Ascending aorta (tissue), 2 donors: ENCODE measurements around the gene PXYLP1. TPM values are rescaled to one million over a fixed set of nuclear protein-coding genes. Genes with fewer than 3 reads are reported as not detected.

Source experiments
- DNase-seq, 2 donors: peaks; one replicate each; pipeline ENCODE4 v3.0.0-alpha.2; 2019; ENCODE audit warnings: low spot score in 2 of 2
- H3K27ac ChIP-seq, 2 donors: fragments of 200-600 bp; sonication (generic); one replicate each; pipeline ENCODE4 v1.5.1; 2016 to 2017; ENCODE audit warnings: mild to moderate bottlenecking in 1 of 2
- H3K27me3 ChIP-seq: fragments of 200-600 bp; sonication (generic); one replicate; pipeline ENCODE4 v1.5.1; 2017
- H3K36me3 ChIP-seq, 2 donors: fragments of 200-600 bp; sonication (generic); one replicate each; pipeline ENCODE4 v1.5.1; 2016
- H3K4me1 ChIP-seq, 2 donors: fragments of 200-600 bp; sonication (generic); one replicate each; pipeline ENCODE4 v1.5.1; 2016 to 2017; ENCODE audit warnings: mild to moderate bottlenecking in 1 of 2
- H3K4me3 ChIP-seq, 2 donors: fragments of 200-600 bp; sonication (generic); one replicate each; pipeline ENCODE4 v1.5.1; 2016 to 2017; ENCODE audit warnings: mild to moderate bottlenecking in 1 of 2
- H3K9me3 ChIP-seq, 2 donors: fragments of 200-600 bp; sonication (generic); one replicate each; pipeline ENCODE4 v1.5.1; 2016
- intact Hi-C: fragments of 100-400 bp; cut with DNase I; formaldehyde crosslinking; loops from one replicate; pipeline ENCODE4 v1.15.1; 2023
- total RNA-seq: library from RNA; depleted of rRNA; stranded (reverse); fragments of >200 nt; gene quantifications from one replicate; pipeline ENCODE4 v1.1.0, GENCODE V29; 2016
- TF ChIP-seq, protein P1 (sequence below), 3 experiments: fragments of 200-600 bp in 2 of 3; fragments of 450-650 bp in 1 of 3; sonication (generic) in 2 of 3; IDR thresholded peaks; one replicate each; pipeline ENCODE4 v1.5.1; 2016 to 2019; ENCODE audit warnings: antibody characterized with exemption in 3 of 3, mild to moderate bottlenecking in 1 of 3, moderate library complexity in 1 of 3

Gene PXYLP1
- total RNA-seq, 1 donor from 2014 or later = 14.2 TPM

DNA sequence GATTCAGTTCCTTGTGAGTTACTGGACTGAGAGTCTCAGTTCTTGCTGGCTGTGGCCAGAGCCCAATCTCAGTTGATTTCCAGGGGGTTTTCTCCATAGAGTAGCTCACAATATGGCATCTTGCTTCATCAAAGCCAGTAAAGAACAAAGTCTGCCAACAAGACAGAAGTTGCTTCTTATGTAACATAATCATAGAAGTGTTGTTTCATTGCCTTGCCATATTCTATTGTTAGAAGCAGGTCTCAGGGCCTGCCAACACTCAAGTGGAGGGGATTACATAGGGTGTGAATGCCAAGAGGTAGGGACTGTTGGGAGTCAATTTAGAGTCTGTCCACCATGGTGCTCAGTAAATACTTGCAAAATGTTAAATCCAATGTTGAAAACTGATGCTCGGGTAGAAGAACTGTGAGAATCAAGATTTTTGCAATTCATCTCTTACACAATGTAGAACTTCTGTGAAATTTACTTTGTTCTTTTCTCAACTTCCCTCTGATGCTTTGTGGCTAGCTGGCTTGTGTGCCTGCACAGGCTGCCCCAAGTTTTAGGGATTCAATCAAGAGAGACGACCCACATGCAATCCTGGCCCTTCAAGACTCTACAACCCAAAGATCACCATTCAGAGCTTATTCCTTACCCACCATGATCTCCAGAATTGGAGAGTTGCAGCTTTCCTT is 13.3 kb upstream of the PXYLP1 start:
- H3K4me1 ChIP-seq = no peaks in the 10 kb centered on the region
- no peaks in the 10 kb centered on the region for H3K9me3 ChIP-seq
- no peak overlapping the region for H3K4me3 ChIP-seq
- no peak overlapping the region for H3K27ac ChIP-seq
- DNase-seq = no peak
- intact Hi-C loops = no loop called here
- no peaks in the 10 kb centered on the region for H3K36me3 ChIP-seq
- H3K27me3 ChIP-seq = no peaks in the 10 kb centered on the region
- TF ChIP-seq, protein P1, sequence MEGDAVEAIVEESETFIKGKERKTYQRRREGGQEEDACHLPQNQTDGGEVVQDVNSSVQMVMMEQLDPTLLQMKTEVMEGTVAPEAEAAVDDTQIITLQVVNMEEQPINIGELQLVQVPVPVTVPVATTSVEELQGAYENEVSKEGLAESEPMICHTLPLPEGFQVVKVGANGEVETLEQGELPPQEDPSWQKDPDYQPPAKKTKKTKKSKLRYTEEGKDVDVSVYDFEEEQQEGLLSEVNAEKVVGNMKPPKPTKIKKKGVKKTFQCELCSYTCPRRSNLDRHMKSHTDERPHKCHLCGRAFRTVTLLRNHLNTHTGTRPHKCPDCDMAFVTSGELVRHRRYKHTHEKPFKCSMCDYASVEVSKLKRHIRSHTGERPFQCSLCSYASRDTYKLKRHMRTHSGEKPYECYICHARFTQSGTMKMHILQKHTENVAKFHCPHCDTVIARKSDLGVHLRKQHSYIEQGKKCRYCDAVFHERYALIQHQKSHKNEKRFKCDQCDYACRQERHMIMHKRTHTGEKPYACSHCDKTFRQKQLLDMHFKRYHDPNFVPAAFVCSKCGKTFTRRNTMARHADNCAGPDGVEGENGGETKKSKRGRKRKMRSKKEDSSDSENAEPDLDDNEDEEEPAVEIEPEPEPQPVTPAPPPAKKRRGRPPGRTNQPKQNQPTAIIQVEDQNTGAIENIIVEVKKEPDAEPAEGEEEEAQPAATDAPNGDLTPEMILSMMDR (IDR thresholded peaks at IDR 0.05) = no peak

DNA sequence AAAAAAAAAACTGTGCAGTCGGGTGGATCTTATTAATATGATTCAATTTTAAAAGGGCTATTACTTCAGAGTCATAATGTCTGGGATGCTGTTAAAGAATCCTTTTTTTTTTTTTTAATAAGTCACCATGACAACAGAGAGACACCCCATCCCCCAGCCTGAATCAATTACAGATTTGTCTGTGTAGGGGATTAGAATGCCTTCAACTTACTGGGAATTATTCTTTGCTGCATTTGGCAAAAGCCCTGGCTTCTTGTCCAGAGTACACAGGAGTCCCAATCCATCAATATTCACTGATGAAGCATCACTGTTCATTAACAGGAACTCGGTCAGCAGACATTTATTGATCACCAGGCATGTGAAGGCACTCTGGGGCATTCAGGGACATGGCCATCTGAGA is 12.7 kb upstream of the PXYLP1 start:
- no peaks in the 10 kb centered on the region for H3K36me3 ChIP-seq
- no peaks in the 10 kb centered on the region for H3K4me1 ChIP-seq
- H3K4me3 ChIP-seq = no peak overlapping the region
- H3K9me3 ChIP-seq = no peaks in the 10 kb centered on the region
- H3K27ac ChIP-seq = no peak overlapping the region
- no peak for DNase-seq
- TF ChIP-seq, protein P1 (IDR thresholded peaks at IDR 0.05) = no peak
- intact Hi-C loops = no loop called here
- no peaks in the 10 kb centered on the region for H3K27me3 ChIP-seq

DNA sequence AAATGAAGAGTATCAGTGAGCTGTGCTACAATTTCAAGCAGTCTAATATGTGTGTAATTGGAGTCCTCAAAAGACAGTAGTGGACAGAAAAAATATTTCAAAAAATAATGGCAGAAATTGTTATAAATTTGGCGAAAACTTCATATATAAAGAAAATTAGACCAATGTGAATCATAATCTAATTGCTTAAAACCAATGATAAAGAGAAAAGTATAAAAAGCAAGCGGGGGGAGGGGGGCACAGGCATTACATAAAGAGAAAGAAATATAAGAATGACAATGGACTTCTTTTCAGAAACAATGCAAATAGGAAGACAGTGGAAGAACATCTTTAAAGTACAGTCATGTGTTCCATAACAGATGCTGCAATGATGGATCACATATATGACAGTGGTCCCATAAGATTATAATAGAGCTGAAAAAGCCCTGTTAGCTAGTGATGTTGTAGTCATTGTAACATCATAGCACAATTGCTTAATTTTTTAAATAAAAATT is 7.9 kb upstream of the PXYLP1 start:
- intact Hi-C loops = no loop called here
- Histone ChIP-seq H3K27me3 (no peaks in the 10 kb centered on the region), H3K4me3 (no peak overlapping the region), H3K36me3 (no peaks in the 10 kb centered on the region), H3K9me3 (no peaks in the 10 kb centered on the region), H3K4me1 (no peaks in the 10 kb centered on the region), H3K27ac (no peak overlapping the region)
- TF ChIP-seq, protein P1 (IDR thresholded peaks at IDR 0.05) = no peak
- no peak for DNase-seq

DNA sequence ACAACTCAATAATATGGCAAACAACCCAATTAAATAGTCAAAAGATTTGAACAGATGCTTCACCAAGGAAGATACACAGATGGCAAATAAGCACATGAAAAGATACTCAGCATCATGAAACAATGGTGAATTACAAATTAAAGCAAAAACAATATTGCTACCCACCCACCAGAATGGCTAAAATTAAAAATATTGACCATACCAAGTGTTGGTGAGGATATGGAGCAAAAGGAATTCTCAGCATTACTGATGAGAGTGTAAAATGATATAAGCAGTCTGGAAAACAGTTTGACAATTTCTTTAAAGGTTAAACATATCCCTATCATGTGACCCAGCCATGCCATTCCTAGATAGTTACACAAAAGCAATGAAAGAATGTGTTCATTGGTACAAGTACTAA is 5.7 kb upstream of the PXYLP1 start:
- no peak for DNase-seq
- H3K4me3 ChIP-seq = no peak overlapping the region
- no peaks in the 10 kb centered on the region for H3K36me3 ChIP-seq
- no peaks in the 10 kb centered on the region for H3K9me3 ChIP-seq
- TF ChIP-seq, protein P1 (IDR thresholded peaks at IDR 0.05) = no peak
- intact Hi-C loops = no loop called here
- H3K27ac ChIP-seq = no peak overlapping the region
- peaks cover 0 to 3% of the 10 kb centered on the region in 2 donors for H3K4me1 ChIP-seq
- H3K27me3 ChIP-seq = no peaks in the 10 kb centered on the region

DNA sequence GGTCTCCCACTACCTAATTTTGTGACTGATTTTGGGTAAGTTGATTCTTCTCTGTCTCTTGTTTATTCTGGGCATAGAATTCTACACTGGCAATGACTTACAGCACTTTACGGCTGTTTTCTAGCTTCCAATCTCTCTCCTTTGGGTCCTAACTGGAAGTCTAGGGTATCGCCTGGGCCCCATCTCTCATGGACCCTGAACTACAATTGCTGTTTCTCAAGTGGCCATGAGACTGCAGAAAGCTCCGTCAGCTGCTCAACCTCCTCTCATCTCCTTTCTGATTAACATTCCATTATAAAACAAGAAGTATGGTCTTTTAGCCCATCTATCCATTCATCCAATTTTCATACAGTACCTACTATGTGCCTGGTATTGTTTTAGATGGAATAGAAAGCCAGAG is 4.4 kb upstream of the PXYLP1 start:
- intact Hi-C loops = no loop called here
- no peaks in the 10 kb centered on the region for H3K9me3 ChIP-seq
- TF ChIP-seq, protein P1 (IDR thresholded peaks at IDR 0.05) = no peak
- no peaks in the 10 kb centered on the region for H3K36me3 ChIP-seq
- H3K27ac ChIP-seq = no peak overlapping the region
- H3K4me1 ChIP-seq = peaks cover 0 to 4% of the 10 kb centered on the region in 2 donors
- H3K4me3 ChIP-seq = no peak overlapping the region
- DNase-seq = no peak
- no peaks in the 10 kb centered on the region for H3K27me3 ChIP-seq
